NCI-H1092 treated with DMSO at 0.1 percent for 48 hours (cell line): ENCODE data around the gene TMEM204.

Experiments used
- DNase-seq: peaks from one replicate; lab custom pipeline; 2025; lab: John Stamatoyannopoulos, UW

The TMEM204 gene

DNA sequence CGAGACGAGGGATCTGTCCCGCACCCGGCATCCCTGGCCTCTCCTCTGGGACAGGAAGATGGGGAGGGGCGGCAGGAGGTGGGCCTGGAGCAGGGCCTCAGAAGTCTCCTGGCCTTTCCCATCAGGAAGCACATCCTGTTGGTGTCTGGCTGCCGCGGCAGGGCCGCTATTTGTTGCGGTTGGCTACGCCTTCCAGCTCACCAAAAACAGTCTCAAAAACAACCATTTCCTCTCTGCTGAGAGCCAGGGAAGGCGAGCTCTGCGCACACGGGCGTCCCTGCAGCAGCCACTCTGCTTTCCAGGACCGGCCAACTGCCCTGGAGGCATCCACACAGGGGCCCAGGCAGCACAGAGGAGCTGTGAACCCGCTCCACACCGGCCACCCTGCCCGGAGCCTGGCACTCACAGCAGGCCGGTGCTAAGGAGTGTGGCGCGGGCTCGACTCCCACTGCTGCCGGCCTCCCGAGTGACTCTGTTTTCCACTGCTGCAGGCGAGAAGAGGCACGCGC is at the start of gene TMEM204:
Gene TMEM204, plus strand, starts transcription at position 224 of the 509 bp plus-strand sequence. CDS start 610 bp downstream, outside the sequence.
- DNase-seq, result no peak

DNA sequence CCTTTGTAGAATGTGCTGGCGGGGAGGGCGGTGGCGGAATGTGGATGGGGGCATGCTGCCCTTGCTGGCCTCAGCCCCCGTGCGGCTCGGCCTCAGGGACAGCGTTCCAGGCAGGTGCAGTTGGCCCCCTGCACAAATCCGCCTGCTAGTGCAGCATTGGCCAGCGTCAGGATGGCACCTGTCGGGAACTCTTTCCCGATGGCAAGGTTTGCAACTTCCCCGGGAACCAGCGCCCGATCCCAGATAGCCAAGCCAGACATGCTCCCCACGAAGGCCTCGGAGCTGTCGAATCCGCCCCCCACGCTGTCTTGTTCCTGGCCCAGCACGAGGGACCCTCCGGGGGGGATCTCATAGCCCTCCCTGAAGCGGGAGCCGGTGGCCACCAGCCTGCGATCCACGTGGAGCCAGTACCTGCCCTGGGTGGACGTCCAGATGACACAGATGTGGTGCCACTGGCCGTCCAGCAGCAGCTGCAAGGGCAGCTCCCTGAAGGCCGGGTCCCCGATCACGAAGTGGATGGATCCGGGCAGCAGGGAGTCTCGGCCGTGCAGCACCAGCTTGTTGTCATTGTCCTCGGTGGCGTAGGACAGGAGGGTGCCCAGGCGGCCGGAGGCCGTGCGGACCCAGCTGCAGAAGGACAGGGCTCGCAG is 47.5 kb upstream of the TMEM204 start:
- DNase-seq, result no peak

DNA sequence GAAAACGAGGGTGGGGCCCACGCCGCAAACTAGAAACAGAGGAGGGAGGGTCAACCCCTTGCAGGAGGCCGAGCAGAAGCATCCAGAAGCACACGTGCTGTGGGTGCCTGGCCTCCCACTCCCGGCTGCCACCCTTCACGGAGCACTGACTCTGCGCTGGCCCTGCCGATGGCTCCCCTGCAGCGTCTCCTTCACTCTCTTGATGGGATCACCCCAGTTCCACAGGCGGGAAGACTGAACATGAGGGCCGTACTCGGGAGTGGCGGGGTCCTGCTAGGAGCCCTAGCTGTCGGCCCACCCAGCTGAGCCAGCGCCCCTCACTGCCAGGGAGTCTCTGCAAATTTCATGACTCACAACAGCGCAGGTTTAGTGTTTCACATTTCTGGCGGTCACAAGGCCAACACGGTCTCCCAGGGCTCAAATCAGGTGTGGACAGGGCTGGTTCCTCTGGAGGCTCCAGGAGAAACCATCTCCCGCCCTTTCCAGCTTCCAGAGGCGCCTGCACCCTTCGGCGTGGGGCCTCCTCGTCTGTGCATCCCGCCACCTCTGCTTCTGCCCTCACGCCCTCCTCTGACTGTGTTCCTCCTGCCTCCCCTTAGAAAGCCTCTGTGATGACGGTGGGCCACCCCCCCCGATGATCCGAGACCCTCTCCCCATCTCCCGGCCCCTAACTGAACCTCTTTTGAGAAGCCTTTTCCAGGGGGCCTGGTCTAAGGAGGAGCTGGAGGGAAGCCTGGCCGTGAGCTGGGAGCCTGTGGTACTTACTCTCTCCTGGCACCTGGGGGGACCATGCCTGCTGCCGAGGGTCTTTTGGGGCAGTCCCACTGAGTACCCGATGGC is 46.7 kb upstream of the TMEM204 start:
- DNase-seq, result no peak

DNA sequence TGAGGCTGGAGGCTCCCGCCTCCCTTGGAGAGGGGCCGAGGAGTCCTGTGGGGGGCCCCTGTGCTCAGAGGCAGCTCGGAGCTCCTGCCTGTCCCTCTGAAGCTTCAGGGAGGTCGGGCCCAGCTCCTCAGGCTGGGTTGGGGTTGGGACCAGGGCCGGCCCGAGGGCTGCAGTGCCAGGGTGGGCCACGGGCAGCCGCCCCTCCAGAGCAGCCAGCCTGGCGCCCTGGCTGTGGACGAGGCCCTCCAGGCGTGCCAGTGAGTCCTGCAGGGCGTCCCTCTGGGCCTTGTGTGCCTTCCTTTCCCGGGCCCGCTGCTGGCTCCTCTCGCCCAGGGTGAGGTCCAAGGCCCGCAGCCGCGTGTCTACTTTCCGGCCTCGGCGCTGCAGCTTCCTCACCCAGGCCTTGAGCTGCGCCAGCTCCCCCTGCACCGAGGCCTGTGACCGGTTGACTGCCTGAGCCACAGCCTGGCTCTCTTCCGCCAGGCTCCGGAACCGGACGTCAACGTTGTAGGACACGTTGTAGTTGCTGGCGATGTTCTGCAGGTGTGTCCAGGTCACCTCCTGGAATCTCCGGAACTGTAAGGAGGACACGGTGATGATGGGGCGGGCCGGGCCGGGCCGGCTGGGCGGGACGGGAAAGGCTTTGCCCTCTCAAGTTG is 45.9 kb upstream of the TMEM204 start:
- no peak for DNase-seq

DNA sequence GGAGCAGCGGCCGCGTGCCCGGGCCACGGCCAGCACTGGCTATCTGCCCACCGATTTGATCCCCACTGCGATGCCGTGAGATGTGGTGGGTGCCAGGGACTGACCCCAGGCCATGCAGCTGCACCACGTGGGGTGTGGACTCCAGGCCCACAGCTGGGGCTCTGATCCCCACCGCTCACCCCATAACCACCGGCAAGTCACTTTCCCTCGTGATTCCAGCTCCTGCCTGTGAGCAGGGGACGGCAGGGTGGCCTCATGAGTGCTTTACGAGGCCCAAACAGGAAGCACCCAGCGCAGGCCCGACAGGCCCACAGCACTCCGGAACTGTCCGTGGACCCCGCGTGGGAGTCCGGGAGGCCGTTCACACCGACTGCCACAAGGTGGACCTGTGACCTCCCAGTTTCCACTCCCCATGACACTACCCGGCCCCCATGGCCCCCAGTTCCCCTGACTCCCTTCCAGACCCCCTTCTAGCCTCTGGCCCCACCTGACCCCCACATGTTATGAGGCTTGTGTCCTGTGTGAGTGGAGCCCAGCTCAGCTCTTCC is 45.3 kb upstream of the TMEM204 start:
- DNase-seq, result no peak

DNA sequence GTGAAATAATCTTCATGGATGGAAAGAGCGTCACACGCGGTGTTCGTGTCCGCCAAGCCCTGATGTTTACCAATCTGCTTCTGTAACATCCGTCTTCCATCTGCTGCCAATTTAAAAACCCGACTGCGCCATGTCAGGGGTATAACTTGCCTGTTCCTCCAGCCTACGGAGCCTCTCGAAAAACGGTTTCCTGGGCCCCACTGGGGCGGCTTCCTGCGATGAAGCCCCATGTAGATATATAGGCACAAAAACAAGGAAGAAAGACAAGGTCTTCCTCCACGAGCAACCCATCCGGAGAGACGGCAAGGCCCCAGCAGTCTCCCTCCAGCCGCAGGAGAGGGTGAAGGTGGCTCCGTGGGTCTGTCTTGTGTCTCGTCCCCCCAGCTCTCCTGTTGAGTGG is 44.8 kb upstream of the TMEM204 start, which contains the start of gene PTX4:
Gene PTX4, minus strand, starts transcription at position 326 of the 400 bp plus-strand sequence. Its CDS starts 35 bp downstream, at position 291.
- no peak for DNase-seq

DNA sequence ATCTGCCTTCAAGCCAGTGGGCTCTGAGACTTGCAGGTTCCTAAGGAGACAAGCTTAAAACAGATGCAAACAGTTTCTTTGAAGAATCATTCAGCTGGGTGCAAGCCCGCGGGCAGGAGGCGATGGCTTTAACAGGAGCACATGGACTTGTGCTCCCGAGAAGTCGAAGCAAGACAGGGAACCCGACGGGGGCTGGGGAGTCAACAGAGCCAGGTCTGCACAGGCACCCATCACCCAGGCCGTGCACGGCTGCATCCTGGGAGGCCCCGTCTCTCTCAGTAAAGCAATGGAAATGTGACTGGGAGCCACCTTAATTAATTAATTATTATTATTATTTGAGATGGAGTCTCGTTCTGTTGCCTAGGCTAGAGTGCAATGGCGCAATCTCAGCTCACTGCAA is 44.4 kb upstream of the TMEM204 start:
- DNase-seq, result no peak

DNA sequence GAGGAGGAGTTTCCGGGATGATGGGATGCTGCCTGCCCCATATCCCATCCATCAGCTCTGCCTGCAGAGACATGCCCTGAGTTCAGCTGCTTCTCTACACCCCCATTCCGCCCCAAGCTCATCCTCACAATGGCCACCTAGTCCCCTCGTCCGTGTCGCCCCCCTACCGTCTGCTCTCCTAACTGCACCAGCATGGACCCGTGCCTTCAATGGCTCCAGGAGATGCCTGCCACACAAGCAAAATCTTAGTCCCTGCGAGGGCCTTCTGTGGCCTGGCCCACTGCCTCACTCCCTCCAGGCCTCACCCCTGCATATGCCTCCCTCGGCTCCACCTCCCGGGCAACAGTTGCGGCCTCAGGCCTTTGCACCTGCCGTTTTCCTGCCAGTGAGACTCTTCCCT is 42.1 kb upstream of the TMEM204 start:
- DNase-seq, result no peak

DNA sequence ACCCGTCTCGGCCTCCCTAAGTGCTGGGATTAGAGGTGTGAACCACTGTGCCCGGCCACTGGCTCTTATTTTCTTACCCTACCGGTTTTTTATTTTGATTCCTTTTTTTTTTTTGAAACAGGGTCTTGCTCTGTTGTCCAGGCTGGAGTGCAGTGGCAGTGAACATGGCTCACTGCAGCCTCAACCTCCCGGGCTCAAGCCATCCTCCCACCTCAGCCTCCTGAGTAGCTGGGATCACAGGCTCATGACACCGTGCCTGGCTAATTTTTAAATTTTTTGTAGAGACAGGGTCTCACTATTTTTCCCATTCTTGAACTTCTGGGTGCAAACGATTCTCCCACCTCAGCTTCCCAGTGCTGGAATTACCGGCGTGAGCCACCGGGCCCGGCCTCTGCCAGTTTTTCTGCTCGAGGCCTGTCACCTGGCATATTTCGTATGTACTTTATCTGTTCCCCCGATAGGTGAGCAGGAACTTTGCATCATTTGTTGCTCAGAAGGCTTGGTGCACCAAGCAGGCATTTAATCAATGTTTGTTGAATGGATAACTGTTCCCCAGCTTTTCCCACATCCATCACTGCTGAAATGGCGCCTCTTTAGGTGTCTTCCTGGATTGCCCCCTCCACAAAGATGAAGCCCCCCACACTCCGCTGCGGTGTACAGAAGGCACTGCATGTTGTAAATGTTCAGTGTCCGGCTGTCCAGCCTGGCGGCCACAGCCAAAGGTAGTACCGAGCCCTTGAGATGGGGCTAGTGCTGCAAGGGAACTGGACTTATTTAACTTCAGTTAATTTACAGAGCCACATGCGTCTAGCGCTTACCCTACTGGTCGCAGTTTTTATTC is 41.2 kb upstream of the TMEM204 start:
- no peak for DNase-seq

DNA sequence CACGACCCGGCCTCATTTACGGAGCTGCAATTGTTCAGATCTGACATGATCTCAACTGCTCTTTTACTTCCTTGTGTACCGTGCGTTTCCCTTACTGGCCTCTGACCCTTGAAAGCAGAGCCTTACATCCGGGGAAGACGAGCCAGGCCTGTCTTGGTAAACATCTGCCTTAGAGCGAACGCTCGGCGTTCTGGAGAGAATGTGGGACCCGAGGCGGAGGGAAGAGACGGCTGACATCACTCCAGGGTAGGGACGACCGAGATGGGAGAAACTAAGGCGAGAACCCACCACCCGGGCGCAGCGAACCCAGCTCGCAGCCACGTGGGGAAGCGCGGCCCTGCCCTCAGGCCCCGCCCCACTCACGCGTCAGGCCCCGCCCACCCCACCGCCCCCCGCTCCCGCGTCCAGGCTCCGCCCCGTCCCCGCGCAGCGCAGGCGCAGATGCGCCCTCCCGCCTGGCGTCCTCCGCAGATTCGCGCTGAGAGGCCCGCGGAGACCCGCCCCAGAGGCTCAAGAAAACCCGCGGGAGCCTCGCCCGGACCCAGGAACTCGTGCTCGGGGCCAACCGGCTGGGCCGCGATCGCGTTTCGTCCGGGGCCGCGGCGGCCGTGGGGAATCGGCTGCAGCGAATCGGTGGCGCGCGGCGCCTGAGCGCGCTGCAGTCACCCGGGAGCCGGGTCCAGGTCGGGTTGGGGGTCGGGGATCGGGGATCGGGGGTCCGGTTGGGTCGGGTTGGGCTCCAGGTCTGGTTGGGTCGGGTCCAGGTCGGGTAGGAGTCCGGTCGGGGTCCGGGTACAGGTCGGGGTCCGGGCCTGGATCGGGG is 40.3 kb upstream of the TMEM204 start, which contains the start of gene TELO2:
Gene TELO2, plus strand, starts transcription at position 438 of the 823 bp plus-strand sequence. CDS start 922 bp downstream, outside the sequence.
- peak; percentile 77 for DNase-seq

DNA sequence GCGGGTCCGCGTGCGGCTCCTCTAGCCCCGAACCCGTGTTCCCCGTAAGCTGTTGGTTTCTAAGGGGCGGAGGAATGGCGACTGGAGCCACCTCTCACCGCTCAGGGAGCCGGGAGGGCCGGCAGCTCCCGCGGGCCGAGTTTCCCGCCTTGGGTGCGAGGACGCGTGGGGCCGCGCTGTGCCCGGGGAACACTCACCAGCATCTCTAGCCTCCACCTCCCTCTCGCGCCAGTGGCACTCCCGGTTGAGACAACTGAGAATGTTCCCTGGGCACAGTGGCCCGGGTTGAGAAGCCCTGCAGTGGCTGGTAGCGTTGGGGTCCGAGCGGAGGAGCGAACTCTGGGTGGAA is 39.7 kb upstream of the TMEM204 start:
- no peak for DNase-seq

DNA sequence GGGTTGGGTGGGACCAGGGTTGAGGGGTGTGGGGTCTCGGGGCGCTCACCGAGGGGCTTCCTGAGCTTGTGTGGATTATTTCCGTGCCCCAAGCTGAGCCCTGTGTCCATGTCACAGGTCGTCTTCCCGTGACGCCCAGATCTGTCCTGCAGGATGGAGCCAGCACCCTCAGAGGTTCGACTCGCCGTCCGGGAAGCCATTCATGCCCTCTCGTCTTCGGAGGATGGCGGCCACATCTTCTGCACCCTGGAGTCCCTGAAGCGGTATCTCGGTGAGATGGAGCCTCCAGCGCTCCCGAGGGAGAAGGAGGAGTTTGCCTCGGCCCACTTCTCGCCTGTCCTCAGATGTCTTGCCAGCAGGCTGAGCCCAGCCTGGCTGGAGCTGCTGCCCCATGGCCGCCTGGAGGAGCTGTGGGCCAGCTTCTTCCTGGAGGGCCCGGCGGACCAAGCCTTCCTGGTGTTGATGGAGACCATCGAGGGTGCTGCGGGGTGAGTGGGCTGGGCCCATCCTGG is 39.3 kb upstream of the TMEM204 start:
- DNase-seq, result peak; percentile 15

DNA sequence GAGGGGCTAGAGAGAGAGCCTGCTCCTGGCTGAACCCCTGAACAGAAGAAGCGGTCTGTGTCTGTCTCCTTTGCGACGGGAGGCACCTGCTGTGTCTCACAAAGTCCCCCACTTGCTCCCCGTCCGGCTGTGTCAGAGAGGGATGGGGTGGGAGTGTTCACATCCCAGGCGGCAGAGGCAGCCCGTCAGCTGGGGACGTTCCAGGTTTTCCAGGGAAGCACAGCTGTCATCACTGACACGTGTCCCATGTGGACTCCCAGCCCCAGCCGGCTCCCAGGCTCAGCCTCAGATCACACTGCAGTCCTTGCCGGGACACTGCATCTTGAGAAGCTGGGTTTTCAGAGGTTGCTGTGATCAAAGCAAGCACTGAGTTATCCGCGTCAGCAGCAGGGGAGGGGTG is 38.8 kb upstream of the TMEM204 start:
- DNase-seq, result no peak

DNA sequence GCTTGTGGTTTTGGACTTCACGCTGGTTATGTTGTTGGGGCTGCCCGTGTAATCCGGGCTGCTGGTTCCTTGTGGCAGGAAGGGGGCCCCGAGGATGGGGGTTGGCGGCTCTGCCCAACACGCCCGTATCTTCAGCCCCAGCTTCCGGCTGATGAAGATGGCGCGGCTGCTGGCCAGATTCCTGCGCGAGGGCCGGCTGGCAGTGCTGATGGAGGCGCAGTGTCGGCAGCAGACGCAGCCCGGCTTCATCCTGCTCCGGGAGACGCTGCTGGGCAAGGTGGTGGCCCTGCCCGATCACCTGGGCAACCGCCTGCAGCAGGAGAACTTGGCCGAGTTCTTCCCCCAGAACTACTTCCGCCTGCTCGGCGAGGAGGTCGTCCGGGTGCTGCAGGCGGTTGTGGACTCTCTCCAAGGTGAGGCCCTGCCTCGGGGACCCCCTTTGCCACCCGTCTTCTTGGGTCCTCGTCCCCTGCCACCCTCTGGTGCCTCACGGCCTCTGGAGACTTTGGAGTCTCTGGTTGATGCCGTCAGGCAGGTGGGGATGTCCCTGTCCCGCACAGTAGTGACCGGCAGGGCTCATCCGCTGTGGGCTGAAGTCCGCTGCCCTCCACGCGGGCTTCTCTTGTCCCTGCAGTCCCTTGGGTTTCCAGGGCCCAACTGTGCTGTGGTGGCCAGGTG is 38.1 kb upstream of the TMEM204 start:
- DNase-seq, result no peak

DNA sequence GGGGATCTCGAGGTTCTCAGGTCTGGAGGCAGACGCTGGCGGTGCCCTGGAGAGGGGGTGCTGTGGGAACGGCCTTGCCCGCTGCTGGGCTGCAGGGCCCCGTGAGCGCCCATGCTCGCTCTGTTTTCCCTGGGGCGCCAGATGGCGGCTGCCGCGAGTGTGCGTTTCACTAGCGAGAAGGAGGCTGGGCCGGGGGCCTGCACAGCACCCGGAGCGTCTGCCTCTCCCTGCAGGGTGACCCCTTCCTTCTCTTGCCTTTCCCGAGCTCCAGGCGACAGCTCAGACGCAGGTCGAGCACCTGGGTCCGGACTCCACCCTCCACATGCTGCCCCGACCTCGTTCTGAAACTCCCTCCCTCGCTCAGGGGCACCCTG is 37.6 kb upstream of the TMEM204 start:
- no peak for DNase-seq

DNA sequence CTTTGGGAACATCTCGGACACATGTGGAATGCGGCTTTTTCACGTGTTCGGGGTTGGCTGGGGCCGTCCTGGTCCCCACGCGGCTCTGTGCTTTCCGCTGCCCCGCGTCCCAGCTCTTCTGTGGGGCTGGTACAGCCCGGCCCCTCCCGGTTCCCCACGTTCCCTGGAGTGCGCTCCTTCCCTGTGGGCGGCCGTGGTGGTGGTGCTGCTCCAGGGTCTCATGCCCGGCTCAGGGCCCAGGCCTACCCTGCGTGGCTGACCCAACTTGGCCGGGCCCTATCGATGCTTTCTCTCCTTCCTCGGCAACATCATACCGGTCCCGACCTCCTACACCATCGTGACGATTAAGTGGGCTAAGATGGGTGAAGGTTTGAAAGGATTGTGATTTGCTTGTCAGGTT is 37.0 kb upstream of the TMEM204 start:
- DNase-seq, result no peak

DNA sequence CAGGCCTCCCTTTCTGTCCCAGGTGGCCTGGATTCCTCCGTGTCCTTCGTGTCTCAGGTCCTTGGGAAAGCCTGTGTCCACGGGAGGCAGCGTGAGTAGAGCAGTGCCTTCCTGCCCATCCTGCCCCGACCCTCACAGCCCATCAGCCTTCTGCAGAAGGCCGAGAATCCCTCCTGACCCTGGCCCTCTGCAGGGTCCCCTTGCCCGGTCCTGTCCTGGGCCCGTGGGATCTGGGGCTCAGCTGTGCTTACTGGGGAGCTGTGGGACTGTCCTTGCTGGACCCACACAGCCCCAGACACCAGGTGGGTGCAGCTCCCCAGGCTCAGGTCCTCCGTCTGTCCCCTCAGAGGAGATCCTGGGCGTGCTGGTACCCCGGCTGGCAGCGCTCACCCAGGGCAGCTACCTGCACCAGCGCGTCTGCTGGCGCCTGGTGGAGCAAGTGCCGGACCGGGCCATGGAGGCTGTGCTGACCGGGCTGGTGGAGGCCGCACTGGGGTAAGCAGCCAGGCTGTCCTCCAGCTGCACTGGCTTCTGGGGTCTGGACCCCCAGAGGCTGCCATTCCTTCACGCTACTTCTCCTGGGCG is 36.4 kb upstream of the TMEM204 start:
- DNase-seq, result no peak

DNA sequence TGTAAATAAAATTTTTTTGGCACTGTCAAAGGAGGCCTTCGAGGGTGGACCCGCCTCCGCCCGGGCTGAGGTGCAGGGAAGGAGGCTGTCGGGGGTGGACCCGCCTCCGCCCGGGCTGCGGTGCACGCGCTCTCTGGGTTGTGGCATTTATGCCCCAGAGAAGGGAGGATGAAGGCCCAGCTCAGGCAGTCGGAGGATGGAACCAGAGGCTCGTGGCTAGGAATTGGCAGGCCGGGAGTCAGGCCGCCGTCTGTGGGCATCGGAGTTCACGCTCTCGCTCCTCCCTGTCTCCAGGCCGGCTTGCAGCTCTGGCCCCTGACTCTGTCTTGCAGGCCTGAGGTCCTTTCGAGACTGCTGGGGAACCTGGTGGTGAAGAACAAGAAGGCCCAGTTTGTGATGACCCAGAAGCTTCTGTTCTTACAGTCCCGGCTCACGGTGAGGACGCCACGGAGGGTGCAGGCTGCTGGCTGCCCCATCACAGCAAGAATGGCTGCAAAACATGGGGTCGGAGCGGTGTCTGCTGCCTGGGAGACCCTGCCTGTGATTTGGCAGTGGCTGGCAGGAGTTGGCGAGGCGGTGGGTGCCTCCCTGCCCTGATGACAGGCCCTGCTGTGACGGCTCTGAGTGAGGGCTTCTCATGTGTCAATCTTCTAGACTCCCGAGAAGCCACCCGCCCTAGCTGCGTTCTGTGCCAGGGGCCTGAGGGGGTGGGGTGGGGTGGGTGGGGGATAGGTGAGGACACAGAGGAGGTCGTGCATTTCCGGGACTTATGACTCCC is 34.4 kb upstream of the TMEM204 start:
- DNase-seq, result no peak
